MV-4-11 (cell line): ENCODE data around the gene TSPAN32.

ENCODE experiments used
- DNase-seq: peaks from one replicate; lab custom pipeline; 2025; lab: John Stamatoyannopoulos, UW

TSPAN32 gene

DNA sequence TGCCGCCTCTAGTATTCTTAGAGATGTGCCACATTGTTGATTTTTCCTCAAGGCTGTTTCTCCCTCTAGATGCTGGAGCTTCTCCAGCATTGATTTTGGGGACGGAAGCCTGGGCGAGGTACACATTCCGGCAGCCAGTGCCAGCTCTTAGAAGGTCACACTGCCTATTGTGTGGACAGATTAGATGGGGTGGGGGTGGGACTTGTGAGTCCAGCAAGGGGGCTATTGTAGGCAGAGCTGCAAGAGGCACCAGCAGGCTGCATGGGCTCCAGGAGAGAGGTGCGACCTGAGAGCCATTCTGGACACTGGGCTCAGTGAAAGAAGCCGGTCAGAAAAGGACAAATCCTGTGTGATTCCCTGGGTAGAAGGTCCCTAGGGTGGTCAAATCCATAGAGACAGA, 12.5 kb upstream of the TSPAN32 start:
- no peak for DNase-seq

DNA sequence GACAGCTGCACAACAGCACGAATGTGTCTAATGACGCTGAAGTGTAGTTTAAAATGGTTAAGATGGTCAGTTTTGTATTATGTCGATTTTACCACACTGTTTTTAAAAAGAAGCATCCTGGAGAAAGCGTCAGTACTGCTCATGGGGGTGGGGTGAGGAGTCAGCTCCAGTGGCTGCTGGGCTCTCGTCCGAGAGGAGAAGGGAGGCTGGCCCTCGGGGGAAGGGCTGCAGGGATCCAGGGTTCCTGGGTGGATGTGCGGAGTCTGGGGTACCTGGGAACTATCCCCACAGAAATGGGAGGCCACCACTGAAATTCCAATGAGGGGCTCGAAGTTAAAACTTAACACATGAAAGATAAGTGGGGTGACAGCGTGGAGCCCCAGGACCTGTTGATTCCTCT, 12.0 kb upstream of the TSPAN32 start:
- DNase-seq, result no peak

DNA sequence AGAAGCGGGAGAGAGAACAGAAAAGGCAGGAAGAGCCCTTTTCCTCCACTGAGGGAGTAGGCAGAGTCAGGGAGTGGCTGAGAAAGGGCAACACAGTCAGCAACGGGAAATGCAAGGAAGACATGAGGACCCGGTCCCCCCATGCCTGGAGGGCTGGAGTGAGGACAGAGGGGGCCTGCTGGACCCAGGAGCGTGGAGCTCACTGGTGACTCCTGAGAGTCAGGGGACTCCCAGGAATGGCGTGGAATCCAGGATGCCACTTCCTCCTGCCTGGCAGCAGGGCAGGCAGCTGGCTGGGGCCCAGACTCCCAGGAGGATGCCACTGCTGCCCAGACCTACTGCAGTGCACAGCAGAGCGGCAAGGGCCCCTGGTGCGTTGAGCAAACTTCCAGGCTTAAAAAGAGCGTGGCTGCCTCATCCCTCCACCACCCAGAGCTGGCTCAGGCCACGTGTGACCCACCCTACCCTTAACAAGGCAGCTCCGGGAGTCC, 11.4 kb upstream of the TSPAN32 start:
- no peak for DNase-seq

DNA sequence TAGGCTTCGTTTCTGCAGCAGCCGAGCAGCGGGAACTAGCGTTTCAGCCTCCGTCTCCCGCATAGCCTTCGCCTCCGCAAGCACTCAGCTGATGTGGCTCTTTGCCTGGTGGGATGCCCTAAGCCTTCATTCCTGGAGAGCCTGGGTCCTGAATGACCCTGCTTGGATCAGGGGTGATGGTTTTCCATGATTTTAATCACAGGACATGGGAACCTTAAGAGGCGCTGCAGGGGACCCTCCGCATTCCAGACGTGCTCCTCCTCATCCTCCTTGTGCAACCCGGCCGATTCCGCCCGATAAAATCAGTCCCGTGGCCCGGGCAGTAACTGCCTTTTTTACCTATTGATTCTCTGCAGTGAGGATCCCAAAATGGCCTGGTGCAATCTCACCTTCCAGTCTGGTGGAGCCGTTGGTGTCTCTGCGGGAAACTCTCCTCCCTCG, 8.3 kb upstream of the TSPAN32 start:
- no peak for DNase-seq

DNA sequence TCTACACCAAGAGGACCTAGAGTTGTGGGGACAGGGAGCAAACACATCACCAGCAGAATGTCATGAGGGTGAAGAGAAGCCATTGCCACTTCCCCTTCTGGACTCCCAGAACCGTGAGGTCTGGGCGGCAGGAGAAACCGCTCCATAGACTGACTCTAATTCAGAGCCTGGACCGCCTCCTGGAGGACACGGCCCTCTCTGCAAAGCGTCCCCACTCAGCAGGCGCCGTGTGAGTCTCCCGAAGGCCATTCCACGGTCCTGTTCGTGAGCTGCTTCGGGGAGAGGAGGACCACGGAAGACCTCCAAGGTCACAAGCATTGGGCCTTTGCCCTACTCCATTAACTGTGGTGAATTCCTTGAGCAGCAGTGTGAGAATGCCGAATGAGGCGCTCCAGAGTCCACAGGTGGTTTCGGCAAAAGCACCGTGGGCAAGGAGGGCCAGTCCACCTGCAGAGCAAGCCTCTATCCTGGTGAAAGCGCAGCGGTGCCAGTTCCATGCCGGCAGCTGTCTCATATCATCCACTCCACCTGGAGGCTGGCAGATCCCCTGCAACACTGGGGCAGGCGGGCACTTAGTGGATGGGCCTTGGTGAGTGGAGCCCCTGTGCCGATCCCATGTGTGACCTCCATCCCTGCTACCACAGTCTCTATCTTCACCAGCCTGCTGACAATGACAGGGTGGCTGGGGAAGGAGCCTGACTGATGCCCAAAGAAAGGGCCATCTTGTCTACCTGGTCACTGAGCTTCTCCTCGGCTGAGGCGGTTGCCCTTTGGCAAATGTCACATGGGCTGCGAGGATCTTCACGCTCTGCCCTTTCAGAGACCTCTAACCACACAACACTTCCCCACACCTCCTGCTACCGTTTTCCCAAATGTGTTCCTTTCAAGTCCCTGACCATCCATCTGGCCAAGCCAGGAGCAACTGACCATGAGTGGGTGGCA, 7.6 kb upstream of the TSPAN32 start:
- DNase-seq, result peak; percentile 87

DNA sequence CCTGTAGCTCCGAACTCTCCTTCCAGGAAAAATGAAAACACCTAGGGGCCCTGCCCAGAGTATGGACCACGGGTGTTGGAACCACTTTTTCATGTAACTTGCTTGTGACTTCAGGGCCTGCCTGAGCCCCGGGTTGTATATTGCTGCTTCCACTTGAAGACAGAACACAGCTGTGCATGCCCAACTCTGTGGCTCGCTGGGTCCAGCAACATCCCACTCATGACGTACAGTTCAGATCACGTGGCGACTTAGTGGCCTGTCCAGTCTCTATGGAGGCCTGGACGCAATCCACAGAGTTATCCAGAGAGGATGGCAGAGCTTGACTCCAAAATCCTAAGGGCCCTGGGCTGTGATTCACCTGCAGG, 6.9 kb upstream of the TSPAN32 start:
- no peak for DNase-seq

DNA sequence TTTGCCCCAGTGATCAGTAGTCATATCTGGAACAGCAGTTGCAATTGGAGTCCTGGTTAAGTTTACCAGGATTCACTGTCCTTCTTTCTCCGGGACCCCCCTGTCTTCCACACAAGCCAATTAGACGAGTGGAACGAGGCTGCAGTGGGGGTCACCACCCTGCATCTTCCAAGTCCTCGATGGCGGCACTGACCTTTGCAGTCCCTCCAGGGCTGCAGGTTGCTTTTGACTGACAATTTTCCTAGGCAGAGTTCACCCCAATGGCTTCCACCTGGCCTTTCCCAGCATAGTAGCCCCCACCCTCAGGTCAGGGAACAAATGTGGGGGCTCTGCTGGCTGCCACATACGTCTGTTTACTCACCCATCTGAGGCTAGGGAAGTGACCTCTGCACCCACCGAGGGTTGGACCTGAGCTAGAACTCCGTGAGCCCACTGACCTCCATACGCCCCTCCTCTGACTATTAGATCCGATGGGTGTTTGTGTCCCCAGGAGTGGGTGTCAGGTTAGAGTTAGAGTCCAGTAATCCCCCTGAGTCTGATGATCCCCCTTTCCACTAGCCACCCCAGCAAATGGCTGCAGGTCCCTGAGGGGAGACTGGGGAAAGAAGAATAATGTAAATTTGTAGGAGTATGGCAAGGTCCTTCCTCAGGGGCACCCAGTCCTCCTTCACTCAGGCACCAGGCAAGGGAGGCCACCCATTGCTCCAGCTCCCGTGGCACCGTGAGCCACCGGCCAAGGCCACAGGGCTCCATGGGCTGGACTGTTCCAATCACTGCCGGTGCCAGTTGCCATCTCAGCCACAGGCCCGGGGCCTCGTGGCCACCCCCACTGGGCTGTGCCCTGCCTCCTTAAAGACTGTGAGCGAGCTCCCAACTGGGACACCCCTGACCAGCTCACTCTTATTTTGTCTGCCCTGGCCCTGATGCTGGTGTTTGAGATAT, 5.6 kb upstream of the TSPAN32 start:
- no peak for DNase-seq

DNA sequence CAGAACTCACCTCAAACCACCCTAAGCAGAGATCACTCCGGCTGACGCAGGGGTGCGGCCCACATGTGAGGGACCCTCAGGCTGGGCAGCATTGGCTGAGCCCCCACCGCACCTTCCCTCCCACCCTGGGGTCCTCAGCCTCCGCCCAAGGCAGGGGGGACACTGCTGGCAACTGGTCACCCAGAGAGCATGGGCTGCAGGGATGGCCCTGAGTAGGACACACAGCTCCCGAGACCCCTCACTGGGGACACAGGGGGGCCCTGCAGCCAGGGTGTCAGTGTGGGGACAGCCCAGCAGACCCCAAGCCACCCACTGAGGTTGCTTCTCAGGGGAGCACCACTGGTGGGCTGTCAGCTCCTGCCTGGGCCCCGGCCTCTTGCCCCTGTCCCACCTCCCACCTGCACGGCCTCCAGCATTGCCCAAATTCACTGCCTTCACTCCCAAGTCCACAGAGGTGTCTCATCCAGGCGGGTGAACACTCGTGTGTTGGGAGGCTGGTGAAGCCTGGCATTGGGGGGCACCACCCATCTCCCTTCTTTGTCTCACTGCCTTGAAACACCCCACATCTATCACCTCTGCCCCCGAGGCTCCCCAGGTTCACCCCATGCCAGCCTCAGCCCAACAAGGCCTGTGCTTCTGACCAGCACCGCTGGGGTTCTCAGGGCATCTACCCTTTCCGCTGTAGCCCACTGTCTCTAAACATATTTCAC, 4.7 kb upstream of the TSPAN32 start:
- DNase-seq, result no peak

DNA sequence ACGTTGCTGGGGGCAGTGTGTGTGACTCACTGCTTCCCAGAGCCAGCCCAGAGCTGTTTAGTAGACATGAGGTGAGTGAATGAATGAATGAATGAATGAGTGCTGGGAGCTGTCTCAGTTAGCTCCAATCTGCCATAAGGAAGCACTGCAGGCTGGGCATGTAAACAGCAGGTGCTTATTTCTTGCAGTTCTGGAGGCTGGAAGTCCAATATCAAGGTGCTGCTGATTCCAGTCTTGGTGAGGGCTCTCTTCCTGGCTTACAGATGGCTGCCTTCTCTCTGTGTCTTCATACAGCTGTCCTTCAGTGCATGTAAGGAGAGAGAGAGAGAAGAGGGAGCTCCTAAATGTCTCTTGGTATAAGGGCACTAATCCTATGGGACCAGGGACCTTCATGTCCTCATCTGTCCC, 4.2 kb upstream of the TSPAN32 start:
- DNase-seq, result no peak

DNA sequence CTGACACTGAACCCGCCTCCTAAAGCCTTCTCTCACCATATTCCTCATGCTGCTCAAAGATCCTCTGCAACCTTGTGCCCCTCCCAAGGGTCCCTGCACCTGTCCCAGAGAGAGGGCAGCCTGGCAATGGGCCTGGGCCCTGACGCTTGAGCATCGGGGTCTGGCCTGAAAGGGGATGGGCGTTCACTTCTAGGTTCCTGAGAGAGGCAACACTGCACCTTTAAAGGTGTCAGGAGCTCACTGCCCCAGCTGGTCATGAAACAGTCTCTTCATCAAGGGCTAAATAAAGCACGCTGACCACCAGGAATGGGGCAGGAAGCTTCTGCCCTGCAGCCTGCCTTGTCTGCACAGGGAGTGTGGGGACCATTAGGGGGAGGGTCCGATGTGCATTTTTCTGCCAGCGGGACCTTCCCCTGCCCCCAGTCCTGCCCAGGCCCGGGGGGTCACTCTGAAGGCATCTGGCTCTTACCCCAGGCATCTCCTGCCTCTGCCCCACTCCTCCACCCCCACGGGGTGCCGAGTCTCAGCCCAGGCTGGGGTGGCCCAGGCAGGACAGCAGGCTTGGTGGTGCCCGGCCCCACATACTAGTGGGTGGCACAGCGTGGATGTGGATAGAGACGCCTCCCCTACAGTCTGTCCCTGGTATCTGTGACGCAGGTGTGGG, 3.5 kb upstream of the TSPAN32 start:
- DNase-seq, result no peak

DNA sequence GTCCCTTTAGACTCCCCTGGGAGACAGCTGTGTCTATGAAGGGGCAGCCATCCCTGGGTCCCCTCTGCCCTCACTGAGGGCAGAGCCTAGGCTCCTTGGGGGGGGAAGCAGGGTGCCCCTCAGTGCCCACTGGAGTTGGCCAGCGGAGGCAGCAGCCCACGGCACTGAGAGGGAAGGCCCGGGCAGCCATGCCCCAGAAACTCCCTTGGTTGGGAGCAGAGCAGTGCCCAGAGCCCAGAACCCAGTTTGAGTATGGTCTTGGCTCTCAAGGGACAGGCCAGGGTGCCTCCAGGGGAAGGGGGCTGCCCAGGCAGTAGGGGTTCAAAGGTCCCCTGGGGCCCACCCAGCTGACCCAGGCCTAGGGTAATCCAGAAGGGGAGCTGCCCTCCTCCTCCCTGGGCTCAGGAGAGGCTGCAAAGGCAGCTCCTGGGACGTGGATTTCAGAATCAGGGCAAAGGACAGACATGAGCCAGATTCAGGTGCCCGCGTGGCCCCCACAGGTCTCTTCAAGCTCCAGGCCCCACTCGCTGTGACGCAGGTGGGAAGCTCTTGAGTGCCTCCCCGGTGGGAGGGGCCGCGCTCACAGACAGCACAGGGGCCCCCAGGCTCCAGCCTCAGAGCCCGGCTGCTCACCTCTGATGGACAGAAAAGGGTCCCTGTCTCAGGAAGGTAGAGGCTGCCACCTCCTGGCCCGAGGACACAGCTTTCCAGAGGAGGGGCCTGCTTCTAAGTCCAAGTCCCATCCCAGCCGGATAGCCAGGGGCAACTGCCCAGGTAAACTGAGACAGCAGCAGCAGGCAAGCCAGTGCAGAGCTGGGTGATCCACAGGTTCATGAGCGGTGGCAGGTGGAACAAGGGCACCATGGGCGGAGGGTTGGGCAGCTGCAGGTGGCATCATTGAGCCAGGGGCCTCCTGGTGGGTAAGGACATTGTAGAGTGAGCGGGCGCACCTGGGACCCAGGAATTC, 2.7 kb upstream of the TSPAN32 start:
- no peak for DNase-seq

DNA sequence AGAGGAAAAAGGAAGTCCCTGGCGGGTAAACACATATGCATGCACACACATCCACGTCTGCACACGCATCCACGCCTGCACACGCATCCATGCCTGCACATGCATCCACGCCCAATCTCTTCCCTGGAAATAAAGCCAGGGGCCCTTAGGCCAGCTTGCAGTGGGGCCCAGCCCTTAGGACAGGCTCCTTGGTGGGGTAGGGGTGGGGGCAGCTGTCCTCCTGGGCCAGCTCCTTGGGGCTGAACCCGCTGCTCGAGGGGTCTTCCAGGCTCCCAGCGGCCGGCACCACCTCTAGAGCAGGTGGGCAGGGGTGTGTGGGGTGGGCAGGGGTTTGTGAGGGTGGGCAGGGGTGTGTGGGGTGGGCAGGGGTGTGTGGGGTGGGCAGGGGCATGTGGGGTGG, 2.0 kb upstream of the TSPAN32 start:
- no peak for DNase-seq

DNA sequence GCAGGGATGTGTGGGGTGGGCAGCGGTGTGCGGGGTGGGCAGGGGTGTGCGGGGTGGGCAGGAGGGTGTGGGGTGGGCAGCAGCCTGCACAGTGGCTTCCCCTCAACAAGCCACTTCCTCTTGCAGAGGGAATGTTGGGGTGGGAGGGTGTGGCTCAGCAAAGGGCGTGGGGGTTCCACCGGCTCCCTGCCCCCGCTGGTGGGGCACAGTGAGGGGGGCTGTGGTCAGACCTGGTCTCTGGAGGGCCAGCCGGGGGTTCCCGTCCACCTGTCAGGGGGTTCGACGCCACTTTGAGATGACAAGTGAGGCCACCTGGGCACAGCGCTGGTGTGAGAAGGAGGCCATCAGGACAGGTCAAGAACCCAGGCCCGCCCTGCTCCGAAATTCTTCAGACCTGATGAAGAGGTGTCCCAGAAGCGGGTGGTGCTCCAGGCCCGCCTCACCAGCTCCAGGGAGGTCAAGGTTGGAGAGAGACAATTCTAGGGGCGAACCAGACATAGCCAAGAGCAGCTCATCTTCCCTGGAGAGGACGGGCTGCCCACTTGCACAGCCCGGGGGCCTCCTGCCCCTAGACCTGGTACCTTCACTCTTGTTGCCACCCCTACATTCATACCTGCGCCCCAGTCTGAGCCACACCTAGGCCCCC, 1.4 kb upstream of the TSPAN32 start:
- DNase-seq, result peak; percentile 19

DNA sequence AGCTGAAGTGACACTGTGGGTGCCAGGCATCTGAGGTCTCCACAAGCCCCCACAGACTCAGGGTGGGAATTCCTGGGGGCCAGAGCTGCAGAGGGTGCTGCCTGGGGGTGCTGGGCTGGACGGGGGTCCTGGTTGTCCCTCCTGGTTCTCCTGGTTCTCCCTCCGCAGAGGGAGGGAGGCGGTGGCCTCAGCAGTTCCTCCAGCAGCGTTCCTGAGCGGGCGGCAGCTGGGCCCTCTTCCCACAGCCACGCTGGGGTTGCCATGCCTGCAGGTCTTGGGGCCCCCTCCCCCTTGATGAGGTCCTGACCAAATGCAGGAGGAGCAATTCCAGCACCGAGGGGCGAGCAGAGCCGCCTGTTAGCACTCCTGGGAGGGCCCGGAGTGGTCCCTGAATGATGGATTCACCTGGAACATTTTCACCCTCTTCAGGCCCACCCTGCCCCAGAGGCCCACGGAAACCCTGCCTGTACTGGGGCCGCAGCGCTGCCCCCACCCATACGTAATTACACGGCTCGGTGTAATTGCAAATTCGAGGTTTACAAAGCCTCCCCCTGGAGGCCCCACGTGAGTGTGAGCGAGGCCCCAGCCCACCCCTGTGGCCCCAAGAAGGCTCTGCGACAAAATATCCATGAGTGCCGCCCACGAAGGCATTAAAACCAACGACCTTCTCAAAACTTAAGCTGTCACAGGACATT, 730 bp upstream of the TSPAN32 start:
- DNase-seq, result peak; percentile 37

DNA sequence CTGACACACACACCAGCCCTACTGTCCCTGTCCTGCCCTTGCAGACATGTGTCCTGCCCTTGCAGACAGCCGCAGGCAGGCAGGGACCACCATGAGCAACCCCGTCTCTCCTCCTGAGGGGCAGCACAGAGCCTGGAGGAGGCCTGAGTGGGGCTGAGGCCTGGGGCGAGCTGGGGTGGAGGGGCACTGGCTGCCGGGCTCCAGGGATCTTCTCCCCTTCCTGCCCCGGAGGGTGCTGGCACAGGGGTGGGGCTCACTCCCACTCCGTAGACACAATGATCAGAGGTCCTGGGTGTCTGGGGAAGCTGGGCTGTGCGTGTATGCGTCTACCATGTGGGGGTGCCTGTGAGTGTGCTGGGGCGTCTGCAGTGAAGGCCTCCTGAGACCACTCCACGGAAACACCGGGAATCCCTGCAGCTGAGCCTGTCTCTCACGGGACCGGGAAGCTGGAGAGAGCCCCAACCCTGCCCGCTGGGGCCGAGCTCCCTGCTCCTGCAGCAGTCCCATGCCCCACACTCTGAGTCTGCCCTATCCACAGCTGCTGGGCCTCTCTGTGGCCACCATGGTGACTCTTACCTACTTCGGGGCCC, 588 bp downstream of the TSPAN32 start:
- peak; percentile 48 for DNase-seq

DNA sequence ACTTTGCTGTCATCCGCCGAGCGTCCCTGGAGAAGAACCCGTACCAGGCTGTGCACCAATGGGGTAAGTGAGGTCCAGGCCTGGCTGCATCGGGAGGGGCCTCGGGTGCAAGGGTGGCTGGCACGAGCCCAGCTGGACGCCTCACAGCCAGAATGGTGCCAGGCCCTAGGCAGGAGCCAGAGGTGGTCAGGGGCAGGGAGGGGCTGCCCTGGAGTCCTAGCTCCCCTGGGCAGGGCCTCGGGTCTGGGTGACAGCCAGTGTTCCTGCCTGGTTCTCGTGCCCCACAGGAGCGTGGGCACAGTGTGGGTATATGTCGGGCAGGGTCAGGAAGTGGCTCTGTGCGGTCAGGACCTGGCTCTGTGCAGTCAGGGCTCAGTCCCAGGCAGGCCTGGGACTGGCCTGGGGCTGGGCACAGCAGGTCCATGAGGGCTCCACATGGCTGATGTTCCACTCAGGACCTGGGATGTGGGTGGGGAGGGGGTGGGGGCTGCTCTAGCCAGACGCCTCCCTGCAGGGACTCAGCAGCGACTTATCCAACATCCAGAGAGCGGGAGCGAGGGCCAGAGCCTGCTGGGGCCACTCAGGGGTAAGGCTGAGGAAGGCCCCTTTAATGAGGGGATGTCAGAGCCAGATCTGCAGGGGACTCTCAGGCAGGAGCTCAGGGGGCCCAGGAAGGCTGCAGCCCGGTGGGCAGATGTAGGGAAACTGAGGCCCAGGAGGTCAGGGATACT, 1.2 kb downstream of the TSPAN32 start:
- DNase-seq, result no peak

DNA sequence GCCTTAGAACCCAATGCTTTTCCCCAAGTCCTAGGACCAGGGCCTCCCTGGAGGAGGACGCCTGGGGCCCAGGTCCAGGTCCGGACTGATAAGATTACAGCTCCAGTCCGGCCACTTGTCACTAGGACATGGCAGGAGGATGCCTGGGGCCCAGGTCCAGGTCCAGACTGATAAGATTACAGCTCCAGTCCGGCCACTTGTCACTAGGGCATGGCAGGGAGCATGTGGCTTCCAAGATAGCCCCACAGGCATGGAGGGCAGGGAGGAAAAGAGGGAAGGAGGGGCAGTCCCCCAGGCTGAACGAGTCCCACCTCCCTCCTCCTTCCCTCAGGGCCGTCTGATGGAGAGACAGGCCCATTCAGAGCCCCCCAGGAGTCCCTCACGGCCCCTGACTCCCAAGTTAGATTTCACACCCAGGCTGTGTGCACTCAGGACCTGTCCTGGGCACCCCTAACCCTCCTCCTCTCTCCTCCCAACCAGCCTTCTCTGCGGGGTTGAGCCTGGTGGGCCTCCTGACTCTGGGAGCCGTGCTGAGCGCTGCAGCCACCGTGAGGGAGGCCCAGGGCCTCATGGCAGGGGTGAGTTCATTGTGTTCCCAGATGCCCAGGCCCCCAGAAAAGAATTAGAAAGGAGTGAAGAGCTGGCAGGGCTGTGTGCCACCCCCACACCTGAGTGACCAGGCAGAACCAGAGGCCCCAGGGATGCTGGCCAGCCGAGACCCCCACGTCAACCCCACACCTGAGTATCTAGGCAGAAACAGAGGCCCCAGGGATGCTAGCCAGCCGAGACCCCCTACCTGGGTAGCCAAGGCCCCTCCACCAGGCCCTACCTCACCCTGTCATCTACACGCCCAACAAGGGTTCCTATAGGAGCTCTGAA, 2.1 kb downstream of the TSPAN32 start:
- DNase-seq, result no peak
